ENCODE data around the gene MBNL2. TPM values are rescaled to one million over a fixed set of nuclear protein-coding genes. Genes with fewer than 3 reads are reported as not detected.

Gene MBNL2
- total RNA-seq, 4 donors from 2014 or later = 92.8 to 132 (median 101) TPM

DNA sequence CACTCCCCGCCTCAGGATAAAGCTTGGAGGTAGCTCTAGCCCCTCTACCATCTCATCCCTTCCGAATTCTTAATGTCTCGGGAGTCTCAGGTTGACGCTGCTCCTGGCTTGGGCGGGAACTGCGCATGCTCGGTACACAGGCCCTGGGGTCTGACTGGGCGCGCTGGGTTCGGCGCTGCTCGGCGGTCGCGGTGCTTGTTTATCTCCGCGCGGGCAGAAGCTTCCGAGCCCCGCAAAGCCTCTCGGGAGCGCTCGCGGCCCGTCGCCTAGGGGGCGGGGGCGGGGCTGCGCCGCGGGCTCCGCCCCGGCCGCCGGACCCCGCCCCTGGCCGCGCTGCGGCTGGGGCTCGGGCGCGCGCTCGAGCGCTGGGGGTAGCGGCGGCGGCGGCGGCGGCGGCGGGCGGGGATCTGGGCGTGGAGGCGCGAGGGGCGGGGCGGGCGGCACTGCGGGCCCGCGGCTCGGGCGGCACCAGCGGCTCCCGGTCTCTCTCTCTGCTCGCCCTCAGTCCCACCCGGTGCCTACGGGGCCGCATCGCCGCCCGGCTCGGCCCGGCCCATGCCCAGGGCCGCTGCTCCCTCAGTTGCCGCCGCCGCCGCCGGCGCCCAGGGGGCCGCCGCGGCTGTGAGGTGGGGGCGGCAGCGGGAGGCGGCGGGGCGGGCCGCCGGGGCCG is 211.7 kb downstream of the MBNL2 start, which contains the start of gene RAP2A:
Gene RAP2A (plus strand): TSS at position 443 of the 670 bp plus-strand sequence. CDS start 302 bp downstream, outside the sequence.
- WGBS = 0% methylated on average over 2 of the region's 94 CpGs
- peak within 1 kb of the TSS; percentile 99 to 100 (median 100) for H3K27ac ChIP-seq (replicated peaks in 1 of 4)
- intact Hi-C loops (cut with DNase I) = loop anchor here (5.0 to 10.0 kb wide), 2 partner anchors 209 to 312 kb away; partner anchors contain the start of gene MBNL2
- H3K27me3 ChIP-seq = no peaks in the 10 kb centered on the region
- peaks cover 28 to 56% (median 44%) of the 10 kb centered on the region in 4 donors for H3K4me1 ChIP-seq
- H3K4me3 ChIP-seq = peak within 1 kb of the TSS; percentile 78 to 92 (median 83)
- TF ChIP-seq EP300 (IDR thresholded peaks at IDR 0.05) = no peak
- peak; percentile 87 to 94 for TF ChIP-seq POLR2AphosphoS5 (IDR thresholded peaks at IDR 0.05)
- TF ChIP-seq, protein P1, sequence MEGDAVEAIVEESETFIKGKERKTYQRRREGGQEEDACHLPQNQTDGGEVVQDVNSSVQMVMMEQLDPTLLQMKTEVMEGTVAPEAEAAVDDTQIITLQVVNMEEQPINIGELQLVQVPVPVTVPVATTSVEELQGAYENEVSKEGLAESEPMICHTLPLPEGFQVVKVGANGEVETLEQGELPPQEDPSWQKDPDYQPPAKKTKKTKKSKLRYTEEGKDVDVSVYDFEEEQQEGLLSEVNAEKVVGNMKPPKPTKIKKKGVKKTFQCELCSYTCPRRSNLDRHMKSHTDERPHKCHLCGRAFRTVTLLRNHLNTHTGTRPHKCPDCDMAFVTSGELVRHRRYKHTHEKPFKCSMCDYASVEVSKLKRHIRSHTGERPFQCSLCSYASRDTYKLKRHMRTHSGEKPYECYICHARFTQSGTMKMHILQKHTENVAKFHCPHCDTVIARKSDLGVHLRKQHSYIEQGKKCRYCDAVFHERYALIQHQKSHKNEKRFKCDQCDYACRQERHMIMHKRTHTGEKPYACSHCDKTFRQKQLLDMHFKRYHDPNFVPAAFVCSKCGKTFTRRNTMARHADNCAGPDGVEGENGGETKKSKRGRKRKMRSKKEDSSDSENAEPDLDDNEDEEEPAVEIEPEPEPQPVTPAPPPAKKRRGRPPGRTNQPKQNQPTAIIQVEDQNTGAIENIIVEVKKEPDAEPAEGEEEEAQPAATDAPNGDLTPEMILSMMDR (IDR thresholded peaks at IDR 0.05) = no peak
- TF ChIP-seq POLR2A (IDR thresholded peaks at IDR 0.05; ENCODE audit: low read depth) = peak; percentile 45
- H3K36me3 ChIP-seq = peaks cover 0 to 4% (median 0%) of the 10 kb centered on the region in 4 donors
- no peaks in the 10 kb centered on the region for H3K9me3 ChIP-seq
- peak; percentile 94 for DNase-seq (ENCODE audit: extremely low spot score)

DNA sequence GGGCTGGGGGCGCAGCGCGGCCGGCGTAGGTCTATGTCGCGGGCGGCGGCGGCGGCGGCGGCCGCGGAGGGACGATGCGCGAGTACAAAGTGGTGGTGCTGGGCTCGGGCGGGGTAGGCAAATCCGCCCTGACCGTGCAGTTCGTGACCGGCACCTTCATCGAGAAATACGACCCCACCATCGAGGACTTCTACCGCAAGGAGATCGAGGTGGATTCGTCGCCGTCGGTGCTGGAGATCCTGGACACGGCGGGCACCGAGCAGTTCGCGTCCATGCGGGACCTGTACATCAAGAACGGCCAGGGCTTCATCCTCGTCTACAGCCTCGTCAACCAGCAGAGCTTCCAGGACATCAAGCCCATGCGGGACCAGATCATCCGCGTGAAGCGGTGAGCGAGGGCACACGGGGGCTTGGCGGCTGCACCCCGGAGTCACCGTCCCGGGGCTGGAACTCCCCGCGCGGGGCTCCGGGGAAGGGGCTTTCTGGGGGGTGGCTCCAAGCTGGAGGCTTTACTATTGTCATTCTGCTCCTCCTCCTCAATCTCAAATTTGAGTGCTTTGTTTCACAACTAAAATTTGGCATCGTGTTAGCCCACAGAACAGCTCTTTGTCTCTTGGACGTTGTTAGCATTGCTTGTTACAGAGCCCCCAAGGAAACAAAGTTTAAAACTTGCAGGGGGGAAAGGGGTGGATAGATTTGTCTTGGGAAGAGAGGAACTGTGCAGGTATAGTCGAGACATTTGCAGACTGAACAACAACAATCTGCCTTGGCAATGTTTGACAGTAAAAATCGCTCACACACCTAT is 212.5 kb downstream of the MBNL2 start:
- DNase-seq (ENCODE audit: extremely low spot score) = peak; percentile 92
- Histone ChIP-seq H3K4me1 (peaks cover 28 to 60% (median 47%) of the 10 kb centered on the region in 4 donors), H3K27me3 (no peaks in the 10 kb centered on the region), H3K27ac (replicated peaks in 1 of 4) (peak overlapping the region; percentile 83 to 100 (median 99)), H3K9me3 (no peaks in the 10 kb centered on the region), H3K36me3 (peaks cover 0 to 4% (median 0%) of the 10 kb centered on the region in 4 donors), H3K4me3 (peak overlapping the region; percentile 78 to 92 (median 83))
- TF ChIP-seq, protein P1 (IDR thresholded peaks at IDR 0.05) = no peak
- peak in 1 of 2 donors; percentile 13 for TF ChIP-seq POLR2AphosphoS5 (IDR thresholded peaks at IDR 0.05)
- intact Hi-C loops (cut with DNase I) = loop anchor here (5.0 to 10.0 kb wide), 2 partner anchors 210 to 312 kb away; partner anchors contain the start of gene MBNL2
- 2% methylated on average over 19 of the region's 60 CpGs for WGBS

DNA sequence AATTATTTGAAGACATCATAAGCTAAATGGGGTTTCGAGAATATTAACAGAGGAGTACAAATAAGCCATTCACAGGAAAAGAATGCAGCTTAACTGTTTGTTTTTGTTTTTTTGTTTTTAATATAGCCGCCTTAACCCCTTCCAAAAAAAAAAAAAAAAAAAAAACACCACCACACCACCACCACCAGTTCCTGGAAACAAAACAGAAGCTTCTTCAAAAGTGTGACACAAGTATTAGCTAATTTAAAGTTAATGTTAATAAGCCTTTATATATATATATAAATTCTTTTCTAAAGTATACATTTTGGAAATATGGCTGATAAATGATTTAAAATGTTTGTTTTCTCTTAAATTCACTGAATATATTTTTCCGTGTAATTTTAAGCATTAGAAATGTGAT is 213.2 kb downstream of the MBNL2 start:
- H3K27ac ChIP-seq (replicated peaks in 1 of 4) = peak overlapping the region in 1 of 4 donors; percentile 99

DNA sequence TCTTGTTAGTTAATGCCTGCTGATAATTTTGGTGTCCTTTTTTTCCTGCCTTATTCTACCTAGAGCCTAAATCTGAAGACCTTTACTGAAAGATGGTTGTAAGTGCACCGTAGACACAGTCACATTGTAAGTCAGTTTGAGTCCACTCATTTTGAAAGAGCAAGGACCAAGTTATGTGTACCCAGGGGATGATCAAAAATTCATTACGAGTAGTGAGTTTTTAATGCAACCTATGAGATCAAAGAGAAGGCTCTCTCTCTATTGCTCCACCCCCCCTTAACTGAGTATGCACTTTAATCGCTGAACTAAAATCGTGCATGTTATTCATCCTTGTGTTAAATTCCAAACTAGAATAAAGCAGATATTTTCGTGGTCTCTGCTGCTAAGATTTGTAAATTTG is 213.7 kb downstream of the MBNL2 start:
- Histone ChIP-seq H3K9me3 (no peaks in the 10 kb centered on the region), H3K4me3 (peak overlapping the region; percentile 78 to 92 (median 83)), H3K36me3 (peaks cover 0 to 4% (median 0%) of the 10 kb centered on the region in 4 donors), H3K4me1 (peaks cover 28 to 56% (median 48%) of the 10 kb centered on the region in 4 donors), H3K27ac (replicated peaks in 1 of 4) (no peak overlapping the region), H3K27me3 (no peaks in the 10 kb centered on the region)
- TF ChIP-seq POLR2AphosphoS5 (IDR thresholded peaks at IDR 0.05) = no peak
- TF ChIP-seq POLR2A (IDR thresholded peaks at IDR 0.05; ENCODE audit: low read depth) = no peak
- TF ChIP-seq, protein P1 (IDR thresholded peaks at IDR 0.05) = no peak
- no peak for TF ChIP-seq EP300 (IDR thresholded peaks at IDR 0.05)
- WGBS = 16% methylated on average over 5 of the region's 5 CpGs
- intact Hi-C loops (cut with DNase I) = loop anchor here (10.0 kb wide), 1 partner anchor 211 kb away; the partner anchor contains the start of gene MBNL2
- no peak for DNase-seq (ENCODE audit: extremely low spot score)

More for the DNA sequence above, 213.2 kb downstream of the MBNL2 start:
- no peak for DNase-seq (ENCODE audit: extremely low spot score)
- Histone ChIP-seq H3K9me3 (no peaks in the 10 kb centered on the region), H3K27me3 (no peaks in the 10 kb centered on the region), H3K4me1 (peaks cover 28 to 59% (median 46%) of the 10 kb centered on the region in 4 donors), H3K4me3 (peak overlapping the region; percentile 78 to 92 (median 83)), H3K36me3 (peaks cover 0 to 4% (median 0%) of the 10 kb centered on the region in 4 donors)
- WGBS = 34% methylated on average over 3 of the region's 3 CpGs
- intact Hi-C loops (cut with DNase I) = loop anchor here (10.0 kb wide), 1 partner anchor 211 kb away; the partner anchor contains the start of gene MBNL2
- TF ChIP-seq EP300 (IDR thresholded peaks at IDR 0.05) = no peak
- TF ChIP-seq POLR2A (IDR thresholded peaks at IDR 0.05; ENCODE audit: low read depth) = no peak
- TF ChIP-seq POLR2AphosphoS5 (IDR thresholded peaks at IDR 0.05) = no peak
- TF ChIP-seq, protein P1 (IDR thresholded peaks at IDR 0.05) = no peak
